Stimulated activated CD4-positive, alpha-beta T cell treated with anti-CD3 and anti-CD28 coated beads, Interleukin-12 subunit alpha, Interleukin-12 subunit beta, amount 100 ng/mL, for 4 hours (primary cell): Measurements from ENCODE around the gene N4BP2L2.

Experiments used
- DNase-seq: peaks from one replicate; pipeline ENCODE4 v3.0.0-alpha.2; 2020

Gene N4BP2L2

GRCh38 chr13:32528358-32528757 lies 10.2 kb downstream of the N4BP2L2 start:
- no peak for DNase-seq

- no peak for DNase-seq
Observed at GRCh38 chr13:32527151-32527550, 11.4 kb downstream of the N4BP2L2 start.

- no peak for DNase-seq
Observed at GRCh38 chr13:32525766-32526165, 12.8 kb downstream of the N4BP2L2 start.

GRCh38 chr13:32515246-32515645 lies 23.3 kb downstream of the N4BP2L2 start:
- DNase-seq = no peak

GRCh38 chr13:32511482-32511881 lies 27.1 kb downstream of the N4BP2L2 start:
- no peak for DNase-seq

GRCh38 chr13:32504876-32505275 lies 33.7 kb downstream of the N4BP2L2 start:
- no peak for DNase-seq

- DNase-seq = no peak
Observed at GRCh38 chr13:32504263-32504662, 34.3 kb downstream of the N4BP2L2 start.

- DNase-seq = no peak
Observed at GRCh38 chr13:32503727-32504126, 34.9 kb downstream of the N4BP2L2 start.

- no peak for DNase-seq
Observed at GRCh38 chr13:32501064-32501463, 37.5 kb downstream of the N4BP2L2 start.

- no peak for DNase-seq
Observed at GRCh38 chr13:32499538-32500210, 38.9 kb downstream of the N4BP2L2 start.

- no peak for DNase-seq
Observed at GRCh38 chr13:32497589-32497988, 41.0 kb downstream of the N4BP2L2 start.

GRCh38 chr13:32496599-32497160 lies 41.9 kb downstream of the N4BP2L2 start:
- no peak for DNase-seq

GRCh38 chr13:32495841-32496240 lies 42.8 kb downstream of the N4BP2L2 start:
- no peak for DNase-seq

- DNase-seq = no peak
Observed at GRCh38 chr13:32495429-32495828, 43.2 kb downstream of the N4BP2L2 start.

GRCh38 chr13:32491028-32491427 lies 47.6 kb downstream of the N4BP2L2 start:
- no peak for DNase-seq

GRCh38 chr13:32476892-32477291 lies 61.7 kb downstream of the N4BP2L2 start:
- DNase-seq = no peak

GRCh38 chr13:32476021-32476731 lies 62.4 kb downstream of the N4BP2L2 start:
- no peak for DNase-seq

GRCh38 chr13:32474999-32475792 lies 63.4 kb downstream of the N4BP2L2 start:
- no peak for DNase-seq

GRCh38 chr13:32473650-32474049 lies 64.9 kb downstream of the N4BP2L2 start:
- DNase-seq = no peak

GRCh38 chr13:32472194-32472621 lies 66.4 kb downstream of the N4BP2L2 start:
- DNase-seq = no peak

- DNase-seq = no peak
Observed at GRCh38 chr13:32471187-32471922, 67.2 kb downstream of the N4BP2L2 start.

- no peak for DNase-seq
Observed at GRCh38 chr13:32468502-32469142, 70.0 kb downstream of the N4BP2L2 start.
